ENCODE results near the gene TMEM138.

- no peak for TF ChIP-seq CTCF (IDR thresholded peaks at IDR 0.05)
- TF ChIP-seq POLR2AphosphoS5 (IDR thresholded peaks at IDR 0.05; ENCODE audit: insufficient read depth in 1 of 2, low read depth in 1 of 2): no peak
- no peak for TF ChIP-seq POLR2A (IDR thresholded peaks at IDR 0.05)
Observed at GRCh38 chr11:61368646-61369045, 6.5 kb downstream of the TMEM138 start.

Data from vagina (tissue), 2 donors.